ENCODE data around the gene ETNK1. TPM values are rescaled to one million over a fixed set of nuclear protein-coding genes. Genes with fewer than 3 reads are reported as not detected.

Gene ETNK1
- polyA plus RNA-seq, 1 of the 3 experiments (the other 2 are of a cell fraction), result 7.9 TPM

- Histone ChIP-seq H3K79me2 (ENCODE audit: insufficient read depth) (no peaks in the 10 kb centered on the region), H3K9ac (no peak overlapping the region), H3F3A (replicated peaks; ENCODE audit: insufficient read depth) (peaks cover 14% of the 10 kb centered on the region), H3K36me3 (replicated peaks in 1 of 2; ENCODE audit: control insufficient read depth in 1 of 2, insufficient read depth in 2 of 2, low read length in 1 of 2) (peaks cover 24 to 49% of the 10 kb centered on the region in 2 experiments), H2AFZ (ENCODE audit: low read depth) (no peak overlapping the region), H3K27me3 (ENCODE audit: insufficient read depth) (no peaks in the 10 kb centered on the region), H3K27ac (ENCODE audit: low read depth in 2 of 2, low read length in 1 of 2) (no peak overlapping the region), H3K4me2 (no peak overlapping the region), H3K4me1 (ENCODE audit: control insufficient read depth in 1 of 2, insufficient read depth in 2 of 2, low read depth in 1 of 2, low read length in 1 of 2) (no peaks in the 10 kb centered on the region; a peak in 1 of 4 replicates), H4K20me1 (ENCODE audit: insufficient read depth) (no peaks in the 10 kb centered on the region), H3K4me3 (ENCODE audit: low read depth in 2 of 2, low read length in 1 of 2) (no peak overlapping the region), H3K9me3 (no peaks in the 10 kb centered on the region), H3K9me2 (no peaks in the 10 kb centered on the region)
- WGBS (ENCODE audit: low lambda C conversion rate), result 91% methylated on average over 2 of the region's 2 CpGs
- ChIA-PET POLR2A (no interaction called here), CTCF (interaction anchor here (0.6 to 1.0 kb wide), 2 partner anchors 8 to 55 kb away, joined by 3 to 4 read pairs; no protein-coding TSS in a partner anchor)
- TF ChIP-seq ZBTB33 (IDR thresholded peaks at IDR 0.05; ENCODE audit: borderline replicate concordance, low read depth) (no peak), REST (IDR thresholded peaks at IDR 0.05; ENCODE audit: low read depth, low read length) (no peak), IRF3 (IDR thresholded peaks at IDR 0.05; ENCODE audit: low read depth, low read length) (no peak), TCF12 (IDR thresholded peaks at IDR 0.05) (no peak), MAX (IDR thresholded peaks at IDR 0.05; ENCODE audit: low read depth) (no peak), YY1 (IDR thresholded peaks at IDR 0.05; ENCODE audit: low read depth) (no peak), GABPA (IDR thresholded peaks at IDR 0.05; ENCODE audit: low read depth) (no peak)
- no peak for DNase-seq
Measured at GRCh38 chr12:22682663-22683062, 57.7 kb downstream of the ETNK1 start.

- ChIA-PET POLR2A (interaction anchor here (0.6 kb wide), 1 partner anchor 32 kb away, joined by 3 read pairs; no protein-coding TSS in a partner anchor), CTCF (interaction anchor here (0.6 to 1.0 kb wide), 2 partner anchors 9 to 56 kb away, joined by 3 to 4 read pairs; no protein-coding TSS in a partner anchor)
- H3K27ac ChIP-seq (ENCODE audit: low read depth in 2 of 2, low read length in 1 of 2), result no peak overlapping the region
- peaks cover 22 to 46% of the 10 kb centered on the region in 2 experiments for H3K36me3 ChIP-seq (replicated peaks in 1 of 2; ENCODE audit: control insufficient read depth in 1 of 2, insufficient read depth in 2 of 2, low read length in 1 of 2)
- no peaks in the 10 kb centered on the region for H3K79me2 ChIP-seq (ENCODE audit: insufficient read depth)
- H2AFZ ChIP-seq (ENCODE audit: low read depth), result no peak overlapping the region
- peaks cover 0 to 3% of the 10 kb centered on the region in 2 experiments; a peak in 2 of 4 replicates for H3K4me1 ChIP-seq (ENCODE audit: control insufficient read depth in 1 of 2, insufficient read depth in 2 of 2, low read depth in 1 of 2, low read length in 1 of 2)
- no peak overlapping the region for H3K4me3 ChIP-seq (ENCODE audit: low read depth in 2 of 2, low read length in 1 of 2)
- H3F3A ChIP-seq (replicated peaks; ENCODE audit: insufficient read depth), result peaks cover 18% of the 10 kb centered on the region
- DNase-seq, result no peak
- no peak for TF ChIP-seq SMC3 (IDR thresholded peaks at IDR 0.05; ENCODE audit: low read depth, low read length)
- no peaks in the 10 kb centered on the region for H3K9me2 ChIP-seq
- H4K20me1 ChIP-seq (ENCODE audit: insufficient read depth), result no peaks in the 10 kb centered on the region
- no peak overlapping the region for H3K4me2 ChIP-seq
- no peaks in the 10 kb centered on the region for H3K27me3 ChIP-seq (ENCODE audit: insufficient read depth)
- no peaks in the 10 kb centered on the region for H3K9me3 ChIP-seq
- 97% methylated on average over 1 of the region's 1 CpG for WGBS (ENCODE audit: low lambda C conversion rate)
- H3K9ac ChIP-seq, result no peak overlapping the region
Measured at GRCh38 chr12:22683131-22683530, 58.2 kb downstream of the ETNK1 start.

All from SK-N-SH (cell line).